BJ (cell line): ENCODE results near the gene CDY2A. TPM values are rescaled to one million over a fixed set of nuclear protein-coding genes. Genes with fewer than 3 reads are reported as not detected.

ENCODE experiments used
- polyA plus RNA-seq: library from polyadenylated mRNA; depleted of rRNA; stranded (reverse); fragments of >200 nt; gene quantifications from 2 replicates; pipeline ENCODE4 v1.2.3, GENCODE V29; 2011; rRNA removed

CDY2A gene
- polyA plus RNA-seq, 1 experiment: not detected

Other genes starting within 250 kb of the CDY2A start
- not detected in 2 replicates for gene CDY2B, start 145.6 kb upstream of the CDY2A start, polyA plus RNA-seq